ENCODE data around the gene GRIN3B.

Gene GRIN3B

GRCh38 chr19:1011831-1012333 is 11.7 kb downstream of the GRIN3B start:
- TF ChIP-seq NFIC (IDR thresholded peaks at IDR 0.05) (no peak), USF1 (IDR thresholded peaks at IDR 0.05) (no peak), FOXM1 (IDR thresholded peaks at IDR 0.05; ENCODE audit: borderline replicate concordance, low read depth) (no peak), ZBTB7A (IDR thresholded peaks at IDR 0.05; ENCODE audit: low read depth) (no peak), YY1 (IDR thresholded peaks at IDR 0.05; ENCODE audit: low read depth) (no peak), EP300 (IDR thresholded peaks at IDR 0.05; ENCODE audit: borderline replicate concordance) (no peak), EGR1 (IDR thresholded peaks at IDR 0.05) (no peak), TAF1 (IDR thresholded peaks at IDR 0.05; ENCODE audit: low read depth) (no peak), RAD21 (IDR thresholded peaks at IDR 0.05; ENCODE audit: low read depth) (no peak), TEAD4 (IDR thresholded peaks at IDR 0.05) (no peak), TCF12 (IDR thresholded peaks at IDR 0.05; ENCODE audit: low read depth) (no peak)
- TF ChIP-seq, protein P1, sequence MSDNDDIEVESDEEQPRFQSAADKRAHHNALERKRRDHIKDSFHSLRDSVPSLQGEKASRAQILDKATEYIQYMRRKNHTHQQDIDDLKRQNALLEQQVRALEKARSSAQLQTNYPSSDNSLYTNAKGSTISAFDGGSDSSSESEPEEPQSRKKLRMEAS (IDR thresholded peaks at IDR 0.05): no peak
- TF ChIP-seq, protein P2, sequence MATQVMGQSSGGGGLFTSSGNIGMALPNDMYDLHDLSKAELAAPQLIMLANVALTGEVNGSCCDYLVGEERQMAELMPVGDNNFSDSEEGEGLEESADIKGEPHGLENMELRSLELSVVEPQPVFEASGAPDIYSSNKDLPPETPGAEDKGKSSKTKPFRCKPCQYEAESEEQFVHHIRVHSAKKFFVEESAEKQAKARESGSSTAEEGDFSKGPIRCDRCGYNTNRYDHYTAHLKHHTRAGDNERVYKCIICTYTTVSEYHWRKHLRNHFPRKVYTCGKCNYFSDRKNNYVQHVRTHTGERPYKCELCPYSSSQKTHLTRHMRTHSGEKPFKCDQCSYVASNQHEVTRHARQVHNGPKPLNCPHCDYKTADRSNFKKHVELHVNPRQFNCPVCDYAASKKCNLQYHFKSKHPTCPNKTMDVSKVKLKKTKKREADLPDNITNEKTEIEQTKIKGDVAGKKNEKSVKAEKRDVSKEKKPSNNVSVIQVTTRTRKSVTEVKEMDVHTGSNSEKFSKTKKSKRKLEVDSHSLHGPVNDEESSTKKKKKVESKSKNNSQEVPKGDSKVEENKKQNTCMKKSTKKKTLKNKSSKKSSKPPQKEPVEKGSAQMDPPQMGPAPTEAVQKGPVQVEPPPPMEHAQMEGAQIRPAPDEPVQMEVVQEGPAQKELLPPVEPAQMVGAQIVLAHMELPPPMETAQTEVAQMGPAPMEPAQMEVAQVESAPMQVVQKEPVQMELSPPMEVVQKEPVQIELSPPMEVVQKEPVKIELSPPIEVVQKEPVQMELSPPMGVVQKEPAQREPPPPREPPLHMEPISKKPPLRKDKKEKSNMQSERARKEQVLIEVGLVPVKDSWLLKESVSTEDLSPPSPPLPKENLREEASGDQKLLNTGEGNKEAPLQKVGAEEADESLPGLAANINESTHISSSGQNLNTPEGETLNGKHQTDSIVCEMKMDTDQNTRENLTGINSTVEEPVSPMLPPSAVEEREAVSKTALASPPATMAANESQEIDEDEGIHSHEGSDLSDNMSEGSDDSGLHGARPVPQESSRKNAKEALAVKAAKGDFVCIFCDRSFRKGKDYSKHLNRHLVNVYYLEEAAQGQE (IDR thresholded peaks at IDR 0.05; ENCODE audit: low read depth): no peak

GRCh38 chr19:1012334-1012733 is 12.1 kb downstream of the GRIN3B start:
- TF ChIP-seq RAD21 (IDR thresholded peaks at IDR 0.05; ENCODE audit: low read depth) (no peak), FOXM1 (IDR thresholded peaks at IDR 0.05; ENCODE audit: borderline replicate concordance, low read depth) (no peak), ZBTB7A (IDR thresholded peaks at IDR 0.05; ENCODE audit: low read depth) (no peak), USF1 (IDR thresholded peaks at IDR 0.05) (no peak), CEBPB (IDR thresholded peaks at IDR 0.05) (no peak), CREB1 (IDR thresholded peaks at IDR 0.05; ENCODE audit: low read depth) (no peak), EP300 (IDR thresholded peaks at IDR 0.05; ENCODE audit: borderline replicate concordance) (no peak), TEAD4 (IDR thresholded peaks at IDR 0.05) (no peak)

GRCh38 chr19:1013218-1013617 is 13.0 kb downstream of the GRIN3B start:
- no peak for TF ChIP-seq EP300 (IDR thresholded peaks at IDR 0.05; ENCODE audit: borderline replicate concordance)
- no peak for TF ChIP-seq TEAD4 (IDR thresholded peaks at IDR 0.05)
- TF ChIP-seq, protein P2 (IDR thresholded peaks at IDR 0.05; ENCODE audit: low read depth): no peak
- TF ChIP-seq YY1 (IDR thresholded peaks at IDR 0.05; ENCODE audit: low read depth): no peak
- no peak for TF ChIP-seq EGR1 (IDR thresholded peaks at IDR 0.05)
- TF ChIP-seq NFIC (IDR thresholded peaks at IDR 0.05): no peak
- no peak for TF ChIP-seq ZBTB7A (IDR thresholded peaks at IDR 0.05; ENCODE audit: low read depth)
- no peak for TF ChIP-seq USF1 (IDR thresholded peaks at IDR 0.05)
- no peak for TF ChIP-seq TAF1 (IDR thresholded peaks at IDR 0.05; ENCODE audit: low read depth)
- TF ChIP-seq FOXM1 (IDR thresholded peaks at IDR 0.05; ENCODE audit: borderline replicate concordance, low read depth): no peak
- TF ChIP-seq, protein P1 (IDR thresholded peaks at IDR 0.05): no peak
- no peak for TF ChIP-seq RAD21 (IDR thresholded peaks at IDR 0.05; ENCODE audit: low read depth)
- no peak for TF ChIP-seq CEBPB (IDR thresholded peaks at IDR 0.05)

DNA sequence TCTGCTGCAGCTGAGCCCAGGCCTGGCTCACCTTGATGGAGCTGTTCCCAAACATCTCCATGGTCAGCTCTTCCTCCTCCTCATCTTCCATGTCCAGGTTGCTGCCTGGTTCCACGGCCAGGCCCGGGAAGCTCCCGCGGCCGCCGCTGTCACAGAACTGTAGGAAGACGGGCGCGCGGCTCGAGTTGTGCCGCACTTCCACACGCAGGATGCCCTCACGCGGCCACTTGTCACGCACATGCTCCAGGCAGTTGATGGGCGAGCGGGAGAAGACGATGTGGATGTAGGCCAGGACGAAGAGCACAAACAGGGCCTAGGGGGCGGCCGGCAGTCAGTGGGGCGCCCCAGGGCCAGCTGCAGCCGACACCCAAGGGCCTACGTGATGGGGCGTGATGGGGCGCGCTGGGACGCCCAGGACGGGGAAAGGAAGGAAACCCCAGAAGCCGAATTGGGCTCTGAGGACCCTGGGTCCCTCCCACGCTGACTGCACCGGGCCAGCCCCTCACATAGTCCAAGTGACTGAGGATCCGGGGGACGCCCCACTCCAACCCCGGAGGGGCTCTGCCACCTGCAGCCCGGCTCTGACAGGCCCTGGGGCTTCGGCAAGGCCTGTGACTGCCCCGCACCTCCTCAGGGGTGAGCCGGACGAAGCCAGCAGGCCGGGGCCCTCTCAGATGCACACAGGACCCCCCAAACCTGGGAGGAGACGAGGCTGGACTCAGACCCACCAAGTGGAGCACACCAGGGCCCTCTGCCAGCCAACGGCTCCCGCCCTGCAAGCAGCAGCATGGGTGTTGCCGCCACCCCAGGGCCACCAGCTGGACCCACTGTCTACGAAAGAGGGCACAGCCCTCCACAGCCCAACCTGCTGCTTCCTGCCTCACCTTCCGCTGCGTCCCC is 14.2 kb downstream of the GRIN3B start:
- TF ChIP-seq TCF12 (IDR thresholded peaks at IDR 0.05; ENCODE audit: low read depth) (no peak), ZBTB7A (IDR thresholded peaks at IDR 0.05; ENCODE audit: low read depth) (no peak), TAF1 (IDR thresholded peaks at IDR 0.05; ENCODE audit: low read depth) (no peak), NFIC (IDR thresholded peaks at IDR 0.05) (no peak), USF1 (IDR thresholded peaks at IDR 0.05) (no peak), FOXM1 (IDR thresholded peaks at IDR 0.05; ENCODE audit: borderline replicate concordance, low read depth) (no peak), RAD21 (IDR thresholded peaks at IDR 0.05; ENCODE audit: low read depth) (no peak), EGR1 (IDR thresholded peaks at IDR 0.05) (no peak), TEAD4 (IDR thresholded peaks at IDR 0.05) (no peak)
- TF ChIP-seq, protein P2 (IDR thresholded peaks at IDR 0.05; ENCODE audit: low read depth): no peak
